IMR-90 (cell line): ENCODE measurements around the gene MNT. TPM values are rescaled to one million over a fixed set of nuclear protein-coding genes. Genes with fewer than 3 reads are reported as not detected.

ENCODE experiments used
- ATAC-seq: fragments of 200-7000 bp; cut with Tn5 transposase; 2 replicates; pipeline ENCODE4 v1.9.1; 2020; ENCODE audit warnings: low read depth, mild to moderate bottlenecking, moderate library complexity
- BruUV-seq: library from RNA; stranded (reverse); fragments of 400-500 nt; replicated peaks from 2 replicates; lab custom pipeline; 2021; lab: Mats Ljungman, UMichigan
- CTCF ChIA-PET: fragments of 300-600 bp; formaldehyde crosslinking; extraction: SDS; loops from one replicate; lab custom pipeline; 2021; ENCODE audit warnings: antibody characterized with exemption; lab: Yijun Ruan, JAX
- POLR2A ChIA-PET: fragments of 300-600 bp; sonication (Branson Sonifier 250); formaldehyde crosslinking; loops from one replicate; lab custom pipeline; 2022; ENCODE audit warnings: antibody characterized with exemption; ENCODE audit not compliant: unreplicated experiment; lab: Charles Lee
- DNase-seq: peaks from one replicate; pipeline ENCODE4 v3.0.0; 2013
- H2AFZ ChIP-seq: replicated peaks from 2 replicates; pipeline ENCODE3; 2013; ENCODE audit warnings: low read length, mild to moderate bottlenecking; ENCODE audit not compliant: poor library complexity
- H2AK5ac ChIP-seq: 2 replicates; pipeline ENCODE4 v1.6.1; 2013; ENCODE audit warnings: low read depth, low read length, inconsistent platforms
- H2AK9ac ChIP-seq: replicated peaks from 2 replicates; pipeline ENCODE3; 2013; ENCODE audit warnings: mild to moderate bottlenecking, low read depth, low read length, moderate library complexity; ENCODE audit not compliant: poor library complexity
- H2BK120ac ChIP-seq: 2 replicates; pipeline ENCODE4 v1.6.1; 2013; ENCODE audit warnings: low read depth, low read length, inconsistent platforms
- H2BK15ac ChIP-seq: 3 replicates; pipeline ENCODE4 v1.6.1; 2013; ENCODE audit warnings: low read depth, low read length, inconsistent platforms
- H2BK20ac ChIP-seq: 2 replicates; pipeline ENCODE4 v1.6.1; 2013; ENCODE audit warnings: low read depth, mild to moderate bottlenecking, inconsistent platforms, low read length, moderate library complexity
- H2BK5ac ChIP-seq: 2 replicates; pipeline ENCODE4 v1.6.1; 2013; ENCODE audit warnings: mild to moderate bottlenecking, low read depth, low read length, inconsistent platforms; ENCODE audit not compliant: poor library complexity, severe bottlenecking
- H3K14ac ChIP-seq: replicated peaks from 2 replicates; pipeline ENCODE4 v1.6.1; 2013; ENCODE audit warnings: low read depth, low read length, inconsistent platforms
- H3K18ac ChIP-seq: 2 replicates; pipeline ENCODE4 v1.6.1; 2013; ENCODE audit warnings: low read depth, low read length, control low read depth
- H3K23ac ChIP-seq: 2 replicates; pipeline ENCODE4 v1.6.1; 2013; ENCODE audit warnings: low read depth, low read length, inconsistent platforms
- H3K27ac ChIP-seq: 2 replicates; pipeline ENCODE4 v1.5.1; 2013; ENCODE audit warnings: mild to moderate bottlenecking, control low read depth, low read length; ENCODE audit not compliant: insufficient read depth
- H3K27me3 ChIP-seq: 2 replicates; pipeline ENCODE4 v1.6.1; 2013; ENCODE audit warnings: low read length; ENCODE audit not compliant: control insufficient read depth, insufficient read depth
- H3K36me3 ChIP-seq: 2 replicates; pipeline ENCODE4 v1.6.1; 2013; ENCODE audit warnings: low read length, mixed read lengths; ENCODE audit not compliant: control insufficient read depth, insufficient read depth
- H3K4ac ChIP-seq: 2 replicates; pipeline ENCODE4 v1.6.1; 2013; ENCODE audit warnings: low read depth, low read length, inconsistent platforms
- H3K4me1 ChIP-seq: 2 replicates; pipeline ENCODE4 v1.6.1; 2013; ENCODE audit warnings: low read length, mixed read lengths; ENCODE audit not compliant: control insufficient read depth, insufficient read depth
- H3K4me2 ChIP-seq: 2 replicates; pipeline ENCODE4 v1.6.1; 2013; ENCODE audit warnings: low read depth, mild to moderate bottlenecking, control low read depth, low read length, moderate library complexity
- H3K4me3 ChIP-seq: 2 replicates; pipeline ENCODE4 v1.5.1; 2013; ENCODE audit warnings: low read depth, mild to moderate bottlenecking, control low read depth, low read length, moderate library complexity; ENCODE audit not compliant: insufficient read depth
- H3K56ac ChIP-seq: 2 replicates; pipeline ENCODE4 v1.6.1; 2013; ENCODE audit warnings: low read length, inconsistent platforms; ENCODE audit not compliant: insufficient read depth; ENCODE audit errors: extremely low read depth
- H3K79me1 ChIP-seq, 2 experiments: 2 replicates each; pipeline ENCODE4 v1.6.1; 2013; ENCODE audit warnings: low read length in 2 of 2, inconsistent platforms in 1 of 2, low read depth in 1 of 2
- H3K9ac ChIP-seq: 2 replicates; pipeline ENCODE4 v1.6.1; 2013; ENCODE audit warnings: low read depth, low read length, control low read depth
- H3K9me1 ChIP-seq: 2 replicates; pipeline ENCODE4 v1.6.1; 2013; ENCODE audit warnings: low read length, inconsistent platforms; ENCODE audit not compliant: insufficient read depth
- H3K9me3 ChIP-seq: 2 replicates; pipeline ENCODE4 v1.6.1; 2013; ENCODE audit warnings: low read length; ENCODE audit not compliant: control insufficient read depth, insufficient read depth
- H4K20me1 ChIP-seq: 2 replicates; pipeline ENCODE4 v1.6.1; 2013; ENCODE audit warnings: low read length, inconsistent platforms; ENCODE audit not compliant: insufficient read depth
- H4K5ac ChIP-seq: 2 replicates; pipeline ENCODE4 v1.6.1; 2013; ENCODE audit warnings: mild to moderate bottlenecking, low read depth, low read length, control low read depth
- H4K8ac ChIP-seq, 2 experiments: 2 replicates each; pipeline ENCODE4 v1.6.1; 2013; ENCODE audit warnings: low read depth in 2 of 2, low read length in 2 of 2, control low read depth in 1 of 2, inconsistent platforms in 1 of 2
- H4K91ac ChIP-seq: 2 replicates; pipeline ENCODE4 v1.6.1; 2013; ENCODE audit warnings: low read depth, low read length, inconsistent platforms; ENCODE audit not compliant: insufficient read depth
- BHLHE40 ChIP-seq: fragments of 150-350 bp; IDR thresholded peaks from 2 replicates; pipeline ENCODE4 v1.6.1; 2016; ENCODE audit warnings: mild to moderate bottlenecking, low read depth, low read length
- CEBPB ChIP-seq: IDR thresholded peaks from 2 replicates; pipeline ENCODE4 v1.6.1; 2012; ENCODE audit warnings: low read depth, low read length, improper control_type of control experiment
- CHD1 ChIP-seq: IDR thresholded peaks from 2 replicates; pipeline ENCODE4 v1.6.1; 2012; ENCODE audit warnings: low read depth, low read length, improper control_type of control experiment
- FOS ChIP-seq: fragments of 150-350 bp; IDR thresholded peaks from 2 replicates; pipeline ENCODE4 v1.6.1; 2016; ENCODE audit warnings: low read depth, low read length
- MAFK ChIP-seq: IDR thresholded peaks from 2 replicates; pipeline ENCODE4 v1.6.1; 2012; ENCODE audit warnings: low read depth, low read length, improper control_type of control experiment
- MAZ ChIP-seq: IDR thresholded peaks from 2 replicates; pipeline ENCODE4 v1.6.1; 2012; ENCODE audit warnings: low read depth, mild to moderate bottlenecking, low read length, improper control_type of control experiment, moderate library complexity, borderline replicate concordance
- MXI1 ChIP-seq: IDR thresholded peaks from 2 replicates; pipeline ENCODE4 v1.6.1; 2012; ENCODE audit warnings: low read depth, mild to moderate bottlenecking, low read length, moderate library complexity, borderline replicate concordance
- NFE2L2 ChIP-seq: fragments of 150-350 bp; IDR thresholded peaks from 2 replicates; pipeline ENCODE4 v1.6.1; 2016; ENCODE audit warnings: low read depth, mild to moderate bottlenecking, low read length
- POLR2A ChIP-seq: IDR thresholded peaks from 2 replicates; pipeline ENCODE4 v1.6.1; 2012; ENCODE audit warnings: mild to moderate bottlenecking, low read depth, low read length
- RAD21 ChIP-seq: IDR thresholded peaks from 2 replicates; pipeline ENCODE4 v1.6.1; 2012; ENCODE audit warnings: low read length, improper control_type of control experiment
- RCOR1 ChIP-seq: IDR thresholded peaks from 2 replicates; pipeline ENCODE4 v1.6.1; 2012; ENCODE audit warnings: mild to moderate bottlenecking, low read length, improper control_type of control experiment; ENCODE audit not compliant: insufficient replicate concordance
- RFX5 ChIP-seq: IDR thresholded peaks from 2 replicates; pipeline ENCODE4 v1.8.0; 2012; ENCODE audit warnings: low read depth, mild to moderate bottlenecking, low read length, moderate library complexity
- SMC3 ChIP-seq: fragments of 150-350 bp; IDR thresholded peaks from 2 replicates; pipeline ENCODE4 v1.6.1; 2016; ENCODE audit warnings: low read depth, mild to moderate bottlenecking, antibody characterized with exemption, low read length, moderate library complexity
- WGBS, 2 experiments: methylation state at CpG; one replicate each; pipeline versions ENCODE4 v1.1.5 to v1.1.7; 2013; ENCODE audit warnings: missing lambda C conversion rate in 2 of 2; ENCODE audit not compliant: insufficient read length in 1 of 2; ENCODE audit errors: extremely low coverage in 2 of 2; 5-methylcytosine and 5-hydroxymethylcytosine counted together
- dilution Hi-C: fragments of 300-500 bp; cut with HindIII; formaldehyde crosslinking; loops from one replicate; pipeline ENCODE4 v1.14.3; 2018; ENCODE audit warnings: low sequenced_read_pairs; ENCODE audit not compliant: unreplicated experiment
- in situ Hi-C: fragments of 300-500 bp; cut with MboI; formaldehyde crosslinking; loops from 3 replicates; pipeline ENCODE4 v1.14.3; 2019; ENCODE audit warnings: low sequenced_read_pairs, inconsistent platforms, mixed read lengths
- intact Hi-C: fragments of 100-400 bp; cut with micrococcal nuclease; formaldehyde crosslinking; loops from 2 replicates; pipeline ENCODE4 v1.10.0; 2022
- polyA plus RNA-seq, 3 experiments: library from polyadenylated mRNA; depleted of rRNA; stranded (reverse); fragments of >200 nt; gene quantifications; 2 replicates each; pipeline ENCODE4 v1.2.3, GENCODE V29; 2012; ENCODE audit warnings: low replicate concordance in 1 of 3
- total RNA-seq: library from RNA; depleted of rRNA; stranded (reverse); fragments of >200 nt; gene quantifications from 2 replicates; pipeline ENCODE4 v1.2.3, GENCODE V29; 2012
- TF ChIP-seq, protein P1 (sequence below): fragments of 150-350 bp; IDR thresholded peaks from 2 replicates; pipeline ENCODE4 v1.6.1; 2017; ENCODE audit warnings: mild to moderate bottlenecking, antibody characterized with exemption, low read length, low read depth
- TF ChIP-seq, protein P2 (sequence below): fragments of 150-350 bp; IDR thresholded peaks from 2 replicates; pipeline ENCODE4 v1.6.1; 2016; ENCODE audit warnings: low read depth, mild to moderate bottlenecking, low read length, moderate library complexity, borderline replicate concordance
- TF ChIP-seq, protein P3 (sequence below): conservative IDR thresholded peaks from 2 replicates; pipeline ENCODE4 v1.5.1; 2012; ENCODE audit warnings: mild to moderate bottlenecking, low read depth, low read length, improper control_type of control experiment

MNT gene
- total and polyA plus RNA-seq, 2 of the 4 experiments (the other 2 are of a cell fraction): 1.4 to 8.3 TPM

DNA sequence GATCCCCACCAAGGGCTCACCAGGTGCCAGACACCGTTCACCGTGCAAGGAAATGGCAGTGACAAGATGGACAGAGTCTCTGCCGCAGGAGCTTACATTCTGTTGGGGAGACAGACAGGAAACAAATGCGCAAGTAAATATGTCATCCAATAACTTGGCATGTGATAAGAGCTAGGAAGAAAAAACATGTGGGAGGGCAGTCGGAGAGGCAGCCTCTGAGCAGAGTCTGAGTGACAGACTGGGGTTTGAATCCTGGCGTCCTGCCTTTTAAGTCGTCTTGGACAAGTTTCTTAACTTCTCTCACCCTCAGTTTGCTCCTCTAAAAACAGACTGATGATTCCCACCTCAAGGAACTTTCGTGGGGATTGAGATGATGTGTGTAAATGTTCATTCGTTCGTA, 56.3 kb downstream of the MNT start:
- intact Hi-C loops (no loop called here), dilution Hi-C loops (no loop called here), in situ Hi-C loops (no loop called here)
- H3K27ac ChIP-seq: no peak overlapping the region
- BruUV-seq: no TSS peak
- no peak overlapping the region for H3K4ac ChIP-seq
- no peak overlapping the region for H3K4me2 ChIP-seq
- H2AK9ac ChIP-seq: no peak overlapping the region
- no peak overlapping the region for H3K9ac ChIP-seq
- 60% methylated on average over 1 of the region's 10 CpGs; no CpG with 5 or more reads in 1 of the 2 experiments for WGBS, 2 experiments
- no peak overlapping the region for H2BK120ac ChIP-seq
- TF ChIP-seq RCOR1: no peak
- TF ChIP-seq FOS: no peak
- TF ChIP-seq NFE2L2: no peak
- TF ChIP-seq BHLHE40: no peak
- no peak for TF ChIP-seq SMC3
- no peak for TF ChIP-seq CEBPB
- TF ChIP-seq POLR2A: no peak
- TF ChIP-seq, protein P1, sequence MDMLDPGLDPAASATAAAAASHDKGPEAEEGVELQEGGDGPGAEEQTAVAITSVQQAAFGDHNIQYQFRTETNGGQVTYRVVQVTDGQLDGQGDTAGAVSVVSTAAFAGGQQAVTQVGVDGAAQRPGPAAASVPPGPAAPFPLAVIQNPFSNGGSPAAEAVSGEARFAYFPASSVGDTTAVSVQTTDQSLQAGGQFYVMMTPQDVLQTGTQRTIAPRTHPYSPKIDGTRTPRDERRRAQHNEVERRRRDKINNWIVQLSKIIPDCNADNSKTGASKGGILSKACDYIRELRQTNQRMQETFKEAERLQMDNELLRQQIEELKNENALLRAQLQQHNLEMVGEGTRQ: no peak
- no peak for TF ChIP-seq MXI1
- TF ChIP-seq MAZ: no peak
- TF ChIP-seq RFX5: no peak
- TF ChIP-seq CHD1: no peak
- TF ChIP-seq RAD21: no peak
- TF ChIP-seq, protein P2, sequence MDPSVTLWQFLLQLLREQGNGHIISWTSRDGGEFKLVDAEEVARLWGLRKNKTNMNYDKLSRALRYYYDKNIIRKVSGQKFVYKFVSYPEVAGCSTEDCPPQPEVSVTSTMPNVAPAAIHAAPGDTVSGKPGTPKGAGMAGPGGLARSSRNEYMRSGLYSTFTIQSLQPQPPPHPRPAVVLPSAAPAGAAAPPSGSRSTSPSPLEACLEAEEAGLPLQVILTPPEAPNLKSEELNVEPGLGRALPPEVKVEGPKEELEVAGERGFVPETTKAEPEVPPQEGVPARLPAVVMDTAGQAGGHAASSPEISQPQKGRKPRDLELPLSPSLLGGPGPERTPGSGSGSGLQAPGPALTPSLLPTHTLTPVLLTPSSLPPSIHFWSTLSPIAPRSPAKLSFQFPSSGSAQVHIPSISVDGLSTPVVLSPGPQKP: no peak
- no peak for TF ChIP-seq MAFK
- TF ChIP-seq, protein P3, sequence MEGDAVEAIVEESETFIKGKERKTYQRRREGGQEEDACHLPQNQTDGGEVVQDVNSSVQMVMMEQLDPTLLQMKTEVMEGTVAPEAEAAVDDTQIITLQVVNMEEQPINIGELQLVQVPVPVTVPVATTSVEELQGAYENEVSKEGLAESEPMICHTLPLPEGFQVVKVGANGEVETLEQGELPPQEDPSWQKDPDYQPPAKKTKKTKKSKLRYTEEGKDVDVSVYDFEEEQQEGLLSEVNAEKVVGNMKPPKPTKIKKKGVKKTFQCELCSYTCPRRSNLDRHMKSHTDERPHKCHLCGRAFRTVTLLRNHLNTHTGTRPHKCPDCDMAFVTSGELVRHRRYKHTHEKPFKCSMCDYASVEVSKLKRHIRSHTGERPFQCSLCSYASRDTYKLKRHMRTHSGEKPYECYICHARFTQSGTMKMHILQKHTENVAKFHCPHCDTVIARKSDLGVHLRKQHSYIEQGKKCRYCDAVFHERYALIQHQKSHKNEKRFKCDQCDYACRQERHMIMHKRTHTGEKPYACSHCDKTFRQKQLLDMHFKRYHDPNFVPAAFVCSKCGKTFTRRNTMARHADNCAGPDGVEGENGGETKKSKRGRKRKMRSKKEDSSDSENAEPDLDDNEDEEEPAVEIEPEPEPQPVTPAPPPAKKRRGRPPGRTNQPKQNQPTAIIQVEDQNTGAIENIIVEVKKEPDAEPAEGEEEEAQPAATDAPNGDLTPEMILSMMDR: no peak
- no peak overlapping the region for H2BK15ac ChIP-seq
- no peak overlapping the region for H3K14ac ChIP-seq
- H3K9me3 ChIP-seq: no peaks in the 10 kb centered on the region
- ATAC-seq: no peak
- no peak for DNase-seq
- H4K5ac ChIP-seq: no peak overlapping the region
- no peak overlapping the region for H3K4me3 ChIP-seq
- H2BK20ac ChIP-seq: no peak overlapping the region
- H2AFZ ChIP-seq: no peak overlapping the region
- peaks cover 19% of the 10 kb centered on the region for H3K36me3 ChIP-seq
- peaks cover 12 to 38% of the 10 kb centered on the region in 2 experiments; a peak in 3 of 4 replicates for H3K79me1 ChIP-seq
- peaks cover 14% of the 10 kb centered on the region for H4K20me1 ChIP-seq
- H4K91ac ChIP-seq: no peak overlapping the region
- CTCF ChIA-PET: no interaction called here
- H3K27me3 ChIP-seq: no peaks in the 10 kb centered on the region
- H3K18ac ChIP-seq: no peak overlapping the region
- peaks cover 10% of the 10 kb centered on the region for H3K9me1 ChIP-seq
- H3K23ac ChIP-seq: no peak overlapping the region
- POLR2A ChIA-PET: no interaction called here
- H2AK5ac ChIP-seq: no peak overlapping the region
- no peak overlapping the region for H4K8ac ChIP-seq
- peaks cover 9% of the 10 kb centered on the region for H3K4me1 ChIP-seq
- H2BK5ac ChIP-seq: no peak overlapping the region
- no peak overlapping the region for H3K56ac ChIP-seq
